OCI-LY7 (cell line): ENCODE results near the gene KCNN2. TPM values are rescaled to one million over a fixed set of nuclear protein-coding genes. Genes with fewer than 3 reads are reported as not detected.

Source experiments
- BruUV-seq: library from RNA; stranded (reverse); fragments of 400-500 nt; replicated peaks from 2 replicates; lab custom pipeline; 2021; lab: Mats Ljungman, UMichigan
- CTCF ChIA-PET: fragments of 300-600 bp; sonication (Branson Sonifier 250); formaldehyde crosslinking; loops from one replicate; lab custom pipeline; 2022; ENCODE audit warnings: antibody characterized with exemption; ENCODE audit not compliant: unreplicated experiment; lab: Charles Lee
- POLR2A ChIA-PET: fragments of 300-600 bp; sonication (Branson Sonifier 250); formaldehyde crosslinking; loops from one replicate; lab custom pipeline; 2022; ENCODE audit warnings: antibody characterized with exemption; lab: Charles Lee
- DNase-seq: peaks from one replicate; pipeline ENCODE4 v3.0.0-alpha.2; 2015; ENCODE audit warnings: low spot score
- H2AFZ ChIP-seq: fragments of 200-600 bp; sonication (generic), shearing (Covaris generic); 2 replicates; pipeline ENCODE4 v1.6.1; 2014; ENCODE audit warnings: mild to moderate bottlenecking, antibody characterized with exemption, low read length, moderate library complexity
- H3K27ac ChIP-seq: fragments of 200-600 bp; sonication (generic); 2 replicates; pipeline ENCODE4 v1.5.1; 2014; ENCODE audit warnings: mixed run types, low read depth, mild to moderate bottlenecking, moderate library complexity, low read length, inconsistent platforms; ENCODE audit not compliant: poor library complexity, severe bottlenecking
- H3K36me3 ChIP-seq: fragments of 200-600 bp; sonication (generic); 2 replicates; pipeline ENCODE4 v1.6.1; 2014; ENCODE audit warnings: mild to moderate bottlenecking, antibody characterized with exemption, low read length, moderate library complexity, mixed read lengths; ENCODE audit not compliant: insufficient read depth
- H3K4me1 ChIP-seq: fragments of 200-600 bp; sonication (generic); 2 replicates; pipeline ENCODE4 v1.5.1; 2014; ENCODE audit warnings: mild to moderate bottlenecking, low read length; ENCODE audit not compliant: insufficient read depth, poor library complexity, severe bottlenecking
- H3K4me2 ChIP-seq: fragments of 200-600 bp; sonication (generic); 2 replicates; pipeline ENCODE4 v1.6.1; 2014; ENCODE audit warnings: mild to moderate bottlenecking, low read length
- H3K4me3 ChIP-seq: fragments of 200-600 bp; sonication (generic); 2 replicates; pipeline ENCODE4 v1.5.1; 2014; ENCODE audit warnings: mild to moderate bottlenecking, low read depth, low read length; ENCODE audit not compliant: poor library complexity, severe bottlenecking
- H3K79me2 ChIP-seq: fragments of 200-600 bp; sonication (generic); 2 replicates; pipeline ENCODE4 v1.6.1; 2016; ENCODE audit warnings: low read depth, mild to moderate bottlenecking, low read length, moderate library complexity, mixed read lengths; ENCODE audit not compliant: insufficient read depth
- H3K9me2 ChIP-seq: fragments of 200-600 bp; sonication (generic); 2 replicates; pipeline ENCODE4 v1.6.1; 2016; ENCODE audit warnings: mild to moderate bottlenecking, low read length, mixed read lengths; ENCODE audit not compliant: insufficient read depth
- H3K9me3 ChIP-seq: fragments of 200-600 bp; sonication (generic); 2 replicates; pipeline ENCODE4 v1.6.1; 2014; ENCODE audit warnings: mild to moderate bottlenecking, mixed run types, low read length, mixed read lengths
- H4K20me1 ChIP-seq: fragments of 200-600 bp; sonication (generic); 2 replicates; pipeline ENCODE4 v1.6.1; 2014; ENCODE audit warnings: mild to moderate bottlenecking, antibody characterized with exemption, low read length, moderate library complexity, mixed read lengths; ENCODE audit not compliant: insufficient read depth
- EZH2phosphoT487 ChIP-seq: fragments of 200-600 bp; sonication (generic); IDR thresholded peaks from 2 replicates; pipeline ENCODE4 v1.6.1; 2018; ENCODE audit warnings: low read depth, borderline replicate concordance, mild to moderate bottlenecking, mixed run types, antibody characterized with exemption, low read length, moderate library complexity, mixed read lengths
- intact Hi-C: fragments of 100-400 bp; cut with micrococcal nuclease; formaldehyde crosslinking; loops from one replicate; pipeline ENCODE4 v1.10.0; 2022; ENCODE audit not compliant: unreplicated experiment
- total RNA-seq, 2 experiments: library from RNA; depleted of rRNA in 1 of 2; stranded (reverse); fragments of >200 nt in 1 of 2; shearing (Covaris generic) in 1 of 2; gene quantifications; 2 replicates each; pipeline ENCODE4 v1.2.3, GENCODE V29; 2014 to 2022
- TF ChIP-seq, protein P1 (sequence below): fragments of 200-600 bp; sonication (generic); conservative IDR thresholded peaks from 2 replicates; pipeline ENCODE4 v1.5.1; 2014; ENCODE audit warnings: mild to moderate bottlenecking, antibody characterized with exemption, low read length, moderate library complexity, mixed read lengths

Gene KCNN2
- total RNA-seq, 2 experiments from 2014 or later: not detected

DNA sequence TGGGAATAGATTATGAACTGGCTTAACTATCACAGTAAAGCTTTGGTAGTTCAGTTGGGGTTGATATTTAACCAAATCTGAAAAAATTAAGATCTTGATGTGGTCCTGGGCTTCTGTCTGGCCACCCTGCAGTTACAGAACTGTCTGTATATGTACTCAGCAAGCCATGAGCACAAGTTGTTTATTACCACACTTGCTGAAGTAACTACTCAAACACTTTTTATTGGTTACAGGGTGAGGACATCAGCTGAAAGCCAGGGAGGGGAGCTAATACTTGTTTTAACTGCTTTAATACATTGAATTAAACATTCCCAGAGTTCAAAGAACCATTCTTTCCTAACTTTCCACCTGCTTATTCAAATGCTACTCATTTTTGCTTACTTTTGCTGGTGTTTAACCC is 29.4 kb upstream of the KCNN2 start:
- Histone ChIP-seq H2AFZ (no peak overlapping the region), H3K27ac (no peak overlapping the region), H3K4me2 (no peak overlapping the region), H3K4me3 (no peak overlapping the region), H3K79me2 (no peaks in the 10 kb centered on the region), H3K4me1 (no peaks in the 10 kb centered on the region), H3K9me2 (no peaks in the 10 kb centered on the region), H3K36me3 (no peaks in the 10 kb centered on the region), H3K9me3 (no peaks in the 10 kb centered on the region), H4K20me1 (no peaks in the 10 kb centered on the region)
- TF ChIP-seq, protein P1, sequence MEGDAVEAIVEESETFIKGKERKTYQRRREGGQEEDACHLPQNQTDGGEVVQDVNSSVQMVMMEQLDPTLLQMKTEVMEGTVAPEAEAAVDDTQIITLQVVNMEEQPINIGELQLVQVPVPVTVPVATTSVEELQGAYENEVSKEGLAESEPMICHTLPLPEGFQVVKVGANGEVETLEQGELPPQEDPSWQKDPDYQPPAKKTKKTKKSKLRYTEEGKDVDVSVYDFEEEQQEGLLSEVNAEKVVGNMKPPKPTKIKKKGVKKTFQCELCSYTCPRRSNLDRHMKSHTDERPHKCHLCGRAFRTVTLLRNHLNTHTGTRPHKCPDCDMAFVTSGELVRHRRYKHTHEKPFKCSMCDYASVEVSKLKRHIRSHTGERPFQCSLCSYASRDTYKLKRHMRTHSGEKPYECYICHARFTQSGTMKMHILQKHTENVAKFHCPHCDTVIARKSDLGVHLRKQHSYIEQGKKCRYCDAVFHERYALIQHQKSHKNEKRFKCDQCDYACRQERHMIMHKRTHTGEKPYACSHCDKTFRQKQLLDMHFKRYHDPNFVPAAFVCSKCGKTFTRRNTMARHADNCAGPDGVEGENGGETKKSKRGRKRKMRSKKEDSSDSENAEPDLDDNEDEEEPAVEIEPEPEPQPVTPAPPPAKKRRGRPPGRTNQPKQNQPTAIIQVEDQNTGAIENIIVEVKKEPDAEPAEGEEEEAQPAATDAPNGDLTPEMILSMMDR: no peak
- TF ChIP-seq EZH2phosphoT487: no peak
- intact Hi-C loops: no loop called here
- DNase-seq: no peak
- ChIA-PET CTCF (no interaction called here), POLR2A (no interaction called here)
- no TSS peak for BruUV-seq

DNA sequence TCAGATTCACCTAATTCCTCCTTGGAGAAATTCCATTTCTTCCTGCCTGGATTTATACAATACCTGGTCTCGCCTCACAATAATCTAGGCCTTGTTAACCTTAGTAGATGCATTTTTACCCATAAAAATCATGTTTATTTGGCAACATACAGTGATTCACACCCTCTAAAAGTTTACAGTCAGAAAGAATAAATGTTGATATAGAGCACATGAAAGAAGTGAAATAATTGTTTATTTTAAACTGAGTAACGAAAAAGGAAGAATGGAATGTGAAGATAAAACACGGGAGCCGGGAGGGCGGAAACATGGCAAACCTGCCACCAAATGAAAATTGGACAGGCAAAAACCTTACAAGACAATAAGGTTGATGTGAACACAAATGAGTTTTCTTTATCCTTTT is 28.9 kb upstream of the KCNN2 start:
- no peak overlapping the region for H3K27ac ChIP-seq
- no peaks in the 10 kb centered on the region for H3K9me2 ChIP-seq
- no TSS peak for BruUV-seq
- no peaks in the 10 kb centered on the region for H3K36me3 ChIP-seq
- H3K4me1 ChIP-seq: no peaks in the 10 kb centered on the region
- H3K4me3 ChIP-seq: no peak overlapping the region
- TF ChIP-seq, protein P1: no peak
- TF ChIP-seq EZH2phosphoT487: no peak
- ChIA-PET POLR2A (no interaction called here), CTCF (no interaction called here)
- H3K79me2 ChIP-seq: no peaks in the 10 kb centered on the region
- no peaks in the 10 kb centered on the region for H3K9me3 ChIP-seq
- intact Hi-C loops: no loop called here
- DNase-seq: no peak
- H3K4me2 ChIP-seq: no peak overlapping the region
- no peaks in the 10 kb centered on the region for H4K20me1 ChIP-seq
- H2AFZ ChIP-seq: no peak overlapping the region

DNA sequence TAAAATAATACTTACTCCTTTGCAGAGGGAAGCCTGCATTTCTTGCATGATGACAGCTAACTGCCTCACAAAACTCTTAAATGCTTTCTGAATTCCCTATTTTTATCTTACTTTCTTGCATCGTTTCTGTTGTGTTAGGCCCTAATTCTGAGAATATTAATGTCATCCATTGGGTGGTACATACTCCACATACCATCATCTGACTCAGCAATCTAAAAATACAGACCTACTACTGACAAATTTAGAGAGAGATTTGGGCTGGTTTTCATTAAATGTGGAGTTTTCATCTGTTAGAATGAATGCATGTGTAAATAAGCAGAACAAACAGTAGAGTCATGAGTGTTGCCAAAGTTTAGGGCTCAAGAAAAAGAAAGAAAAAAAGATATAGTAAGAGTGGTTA is 26.5 kb upstream of the KCNN2 start:
- CTCF ChIA-PET: no interaction called here
- BruUV-seq: no TSS peak
- H3K4me3 ChIP-seq: no peak overlapping the region

More for the DNA sequence above, 26.5 kb upstream of the KCNN2 start:
- H3K4me1 ChIP-seq: no peaks in the 10 kb centered on the region
- H3K4me2 ChIP-seq: no peak overlapping the region
- no peak for TF ChIP-seq EZH2phosphoT487
- TF ChIP-seq, protein P1: no peak
- no peaks in the 10 kb centered on the region for H3K9me3 ChIP-seq
- H3K27ac ChIP-seq: no peak overlapping the region
- no peaks in the 10 kb centered on the region for H4K20me1 ChIP-seq
- H3K36me3 ChIP-seq: no peaks in the 10 kb centered on the region
- DNase-seq: no peak
- H2AFZ ChIP-seq: no peak overlapping the region
- POLR2A ChIA-PET: no interaction called here
- no peaks in the 10 kb centered on the region for H3K9me2 ChIP-seq
- H3K79me2 ChIP-seq: no peaks in the 10 kb centered on the region
- intact Hi-C loops: no loop called here
